ENCODE measurements around the gene CLEC6A. TPM values are rescaled to one million over a fixed set of nuclear protein-coding genes. Genes with fewer than 3 reads are reported as not detected.
"Not testable (repeated sequence)": the region's sequence is repeated elsewhere in the genome, so short reads cannot be mapped to it uniquely, and the experiment has no call there.

The CLEC6A gene
- total RNA-seq, 1 donor from 2014 or later = not detected

DNA sequence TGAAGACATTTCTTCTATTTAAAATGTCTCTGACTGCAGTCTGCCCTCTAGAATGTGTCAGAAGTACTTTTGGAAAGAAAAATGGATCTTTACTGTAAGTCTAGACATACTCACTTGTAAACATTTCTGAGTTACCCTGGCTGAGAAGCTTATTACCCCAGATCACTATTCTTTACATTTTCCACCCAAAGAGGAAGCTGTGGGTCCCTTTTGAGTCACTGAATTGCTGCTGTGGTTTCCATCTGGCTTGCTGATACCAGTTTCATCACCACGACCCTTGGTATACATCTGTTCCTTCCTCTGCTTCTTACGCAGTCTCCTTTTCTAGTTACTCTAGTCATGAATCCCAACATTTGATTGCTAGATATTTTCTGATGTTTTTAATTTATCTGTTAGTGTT, 37.3 kb downstream of the CLEC6A start:
- no peak for DNase-seq (ENCODE audit: extremely low read depth, low read depth, low spot score)

DNA sequence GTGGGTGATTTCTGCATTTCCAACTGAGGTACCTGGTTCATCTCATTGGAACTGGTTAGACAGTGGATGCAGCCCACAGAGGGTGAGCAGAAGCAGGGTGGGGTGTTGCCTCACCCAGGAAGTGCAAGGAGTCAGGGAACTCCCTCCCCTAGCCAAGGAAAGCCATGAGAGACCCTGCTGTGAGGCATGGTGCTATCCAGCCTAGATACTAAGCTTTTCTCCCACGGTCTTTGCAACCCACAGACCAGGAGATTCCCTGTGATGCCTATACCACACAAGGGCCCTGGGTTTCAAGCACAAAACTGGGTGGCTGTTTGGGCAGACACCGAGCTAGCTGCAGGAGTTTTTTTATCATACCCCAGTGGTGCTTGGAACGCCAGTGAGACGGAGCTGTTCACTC, 39.9 kb downstream of the CLEC6A start:
- not testable (repeated sequence) for DNase-seq (ENCODE audit: extremely low read depth, low read depth, low spot score)

DNA sequence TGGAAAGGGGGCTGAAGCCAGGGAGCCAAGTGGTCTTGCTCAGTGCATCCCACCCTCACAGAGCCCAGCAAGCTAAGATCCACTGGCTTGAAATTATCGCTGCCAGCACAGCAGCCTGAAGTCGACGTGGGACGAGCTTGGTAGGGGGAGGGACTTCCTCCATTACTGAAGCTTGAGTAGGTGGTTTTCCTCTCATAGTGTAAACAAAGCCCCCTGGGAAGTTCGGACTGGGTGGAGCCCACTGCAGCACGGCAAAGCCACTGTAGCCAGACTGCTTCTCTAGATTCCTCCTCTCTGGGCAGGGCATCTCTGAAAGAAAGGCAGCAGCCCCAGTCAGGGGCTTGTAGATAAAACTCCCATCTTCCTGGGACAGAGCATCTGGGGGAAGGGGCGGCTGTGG, 40.3 kb downstream of the CLEC6A start:
- not testable (repeated sequence) for DNase-seq (ENCODE audit: extremely low read depth, low read depth, low spot score)

DNA sequence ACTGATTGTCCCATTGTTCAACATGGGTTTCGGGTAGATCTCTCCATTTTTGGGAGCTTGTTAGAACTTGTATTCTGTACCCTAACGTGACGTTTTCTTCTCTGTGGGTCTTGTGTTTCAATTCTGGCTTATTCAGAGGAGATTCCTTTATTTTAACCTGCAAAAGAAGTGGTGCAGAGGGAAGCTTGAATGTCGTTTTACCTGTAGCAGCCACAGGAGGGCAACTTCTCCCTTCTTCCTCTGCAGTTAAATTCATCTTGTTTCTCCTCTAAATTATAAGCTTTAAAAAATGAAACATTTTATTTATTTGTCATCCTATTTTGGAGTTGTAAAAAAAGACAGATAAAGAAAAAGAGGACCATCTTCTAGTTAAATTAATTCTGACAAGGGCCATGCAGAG, 43.9 kb downstream of the CLEC6A start:
- no peak for DNase-seq (ENCODE audit: extremely low read depth, low read depth, low spot score)

DNA sequence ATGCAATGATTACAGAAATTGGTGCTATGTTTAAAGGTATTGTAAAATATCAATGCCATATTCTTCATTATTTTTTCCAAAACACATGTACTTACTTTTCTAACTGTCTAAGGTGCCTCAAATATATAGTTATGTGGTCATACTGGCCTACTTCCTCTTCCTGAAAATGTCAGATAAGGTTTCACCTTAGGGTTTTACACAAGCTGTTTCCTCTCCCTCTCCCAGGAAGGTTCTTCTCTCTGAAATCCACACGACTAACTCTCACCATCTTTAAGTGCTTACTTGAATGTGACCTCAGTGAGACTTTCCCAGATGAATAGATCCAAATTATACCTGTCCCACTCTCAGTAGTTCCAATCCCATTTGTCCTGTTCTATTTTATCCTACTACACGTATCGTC, 46.0 kb downstream of the CLEC6A start:
- no peak for DNase-seq (ENCODE audit: extremely low read depth, low read depth, low spot score)

DNA sequence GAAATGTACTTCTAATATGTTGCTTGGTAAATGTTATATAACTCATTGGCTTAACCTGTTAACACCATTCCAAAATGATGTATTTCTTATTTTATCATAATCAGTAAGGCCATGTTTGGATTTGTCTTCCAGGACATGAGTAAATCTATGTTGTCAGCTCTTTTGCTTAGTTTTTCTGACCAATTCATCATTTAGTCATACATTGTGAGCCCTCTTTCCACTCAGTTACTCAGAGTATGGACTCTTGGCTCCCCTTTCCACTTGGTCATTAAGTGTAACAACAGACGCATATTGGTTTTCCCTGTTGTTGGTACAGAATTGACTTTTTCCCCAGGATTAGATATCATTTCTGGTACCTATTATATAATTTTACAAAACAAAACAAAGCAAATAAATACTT, 48.6 kb downstream of the CLEC6A start:
- DNase-seq (ENCODE audit: extremely low read depth, low read depth, low spot score) = no peak

DNA sequence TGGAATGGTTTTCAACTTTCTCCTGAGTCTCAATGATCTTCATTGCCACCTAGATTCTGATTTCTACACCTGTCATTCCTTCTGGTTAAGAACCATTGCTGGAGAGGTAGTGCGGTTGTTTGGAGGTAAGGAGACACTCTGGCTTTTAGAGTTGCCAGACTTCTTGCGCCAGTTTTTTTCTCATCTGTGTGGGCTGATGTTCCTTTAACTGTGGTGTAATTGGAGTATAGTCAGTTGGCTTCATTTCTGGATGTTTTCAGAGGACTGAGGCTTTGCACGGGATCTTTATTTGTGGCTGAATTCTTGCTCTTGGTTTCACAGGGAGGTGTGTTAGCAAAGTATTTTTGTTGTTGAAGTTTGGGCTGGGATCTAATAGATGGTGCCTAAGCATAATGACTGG, 51.8 kb downstream of the CLEC6A start:
- DNase-seq (ENCODE audit: extremely low read depth, low read depth, low spot score) = no peak

DNA sequence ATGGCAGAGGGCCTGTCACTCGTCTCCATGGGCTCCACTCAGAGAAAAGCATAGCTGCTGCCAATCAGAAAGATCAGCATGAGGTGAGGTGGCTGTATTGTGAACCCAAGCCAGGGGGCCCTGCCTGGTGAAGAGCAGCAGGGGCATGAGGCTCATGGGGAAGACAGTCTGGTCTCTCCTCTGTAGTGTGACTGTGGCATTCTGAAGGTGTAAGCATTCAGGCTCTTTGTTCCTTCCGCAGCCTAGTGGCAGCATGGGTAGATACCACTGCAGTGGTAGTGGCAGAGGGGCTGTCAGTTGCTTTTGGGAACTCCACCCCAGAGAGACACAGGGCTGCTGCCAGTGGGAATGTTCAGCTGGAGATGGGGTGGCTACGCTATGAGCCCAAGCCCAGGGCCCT, 52.5 kb downstream of the CLEC6A start:
- DNase-seq (ENCODE audit: extremely low read depth, low read depth, low spot score) = no peak

DNA sequence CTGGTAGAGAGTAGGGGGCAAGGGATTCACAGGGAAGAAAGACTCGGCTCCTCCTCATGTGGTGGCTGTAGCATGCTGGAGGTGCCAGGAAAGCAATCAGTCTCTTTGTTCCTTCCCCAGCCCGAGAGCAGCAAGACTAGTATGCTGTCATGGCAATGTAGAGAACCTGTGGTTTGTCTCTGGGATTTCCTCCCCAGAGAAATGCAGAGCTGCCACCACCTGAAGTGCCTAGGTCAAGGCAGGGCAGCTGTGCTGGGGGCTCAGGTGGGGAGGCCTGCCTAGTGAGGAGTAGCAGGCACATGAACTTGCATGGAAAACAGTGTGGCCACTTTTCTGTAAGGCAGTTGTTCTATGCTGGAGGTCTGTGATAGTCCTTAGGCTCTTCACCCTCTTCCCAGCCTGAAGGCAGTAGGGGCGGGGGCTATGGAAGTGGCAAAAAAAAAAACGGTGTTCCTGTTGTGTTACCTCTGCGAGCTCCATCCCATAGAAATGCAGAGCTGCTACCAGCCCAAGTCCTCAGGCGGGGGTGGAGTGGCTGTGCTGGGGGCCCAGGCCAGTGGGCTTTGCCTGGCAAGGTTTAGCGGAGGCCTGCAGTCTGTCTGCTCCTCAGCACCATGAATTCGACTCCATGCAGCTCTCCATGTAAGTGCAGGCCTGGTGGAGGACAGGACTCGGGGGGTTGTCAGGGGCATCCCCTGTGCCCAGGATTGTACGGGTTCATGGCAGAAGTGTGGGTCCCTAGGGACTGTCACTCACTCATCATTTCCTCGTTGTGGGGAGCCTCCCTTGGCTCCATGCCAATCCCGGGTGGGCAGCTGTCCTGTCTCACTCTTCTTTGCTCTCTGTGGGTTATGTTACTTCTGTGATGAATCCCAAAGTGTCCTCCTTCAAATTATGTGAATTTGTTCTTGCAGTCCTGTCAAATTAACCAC, 53.4 kb downstream of the CLEC6A start:
- DNase-seq (ENCODE audit: extremely low read depth, low read depth, low spot score) = no peak

DNA sequence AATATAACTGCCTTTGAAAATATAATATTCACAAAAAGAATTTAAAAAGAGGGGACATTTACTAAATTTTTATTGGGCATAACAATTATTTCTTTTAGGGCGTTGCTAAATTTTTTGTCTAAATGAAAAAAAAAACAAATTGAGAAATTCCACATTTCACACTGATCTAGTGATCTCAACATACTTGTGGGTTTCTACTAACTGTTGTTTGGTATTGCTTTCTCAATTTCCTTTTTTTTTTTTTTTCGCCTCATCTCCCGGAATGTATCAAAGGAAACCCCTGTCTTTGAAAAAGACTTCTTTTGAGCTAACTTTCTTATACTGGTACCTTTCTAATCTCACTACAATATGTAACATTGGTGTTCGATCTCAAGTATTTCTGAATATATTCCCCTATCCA, 57.5 kb downstream of the CLEC6A start, which contains the start of gene CLEC4D:
Gene CLEC4D, plus strand, starts transcription at position 248 of the 400 bp plus-strand sequence. CDS start 230 bp downstream, outside the sequence.
- DNase-seq (ENCODE audit: extremely low read depth, low read depth, low spot score) = no peak

DNA sequence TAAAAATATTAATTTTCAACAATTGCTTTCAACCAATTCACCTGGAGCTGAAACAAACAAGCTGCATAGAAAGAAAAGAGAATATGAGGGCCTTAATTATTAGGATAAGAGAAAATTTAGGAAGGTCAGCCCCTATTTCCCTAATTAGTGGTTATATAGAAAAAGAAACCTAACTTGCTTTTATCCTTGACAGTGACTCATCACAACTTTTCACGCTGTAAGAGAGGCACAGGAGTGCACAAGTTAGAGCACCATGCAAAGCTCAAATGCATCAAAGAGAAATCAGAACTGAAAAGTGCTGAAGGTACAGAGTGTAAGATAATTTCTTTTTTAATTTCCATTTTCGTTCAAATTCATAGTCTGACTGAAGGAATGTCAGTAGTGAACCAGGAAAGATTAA, 62.2 kb downstream of the CLEC6A start:
- no peak for DNase-seq (ENCODE audit: extremely low read depth, low read depth, low spot score)

DNA sequence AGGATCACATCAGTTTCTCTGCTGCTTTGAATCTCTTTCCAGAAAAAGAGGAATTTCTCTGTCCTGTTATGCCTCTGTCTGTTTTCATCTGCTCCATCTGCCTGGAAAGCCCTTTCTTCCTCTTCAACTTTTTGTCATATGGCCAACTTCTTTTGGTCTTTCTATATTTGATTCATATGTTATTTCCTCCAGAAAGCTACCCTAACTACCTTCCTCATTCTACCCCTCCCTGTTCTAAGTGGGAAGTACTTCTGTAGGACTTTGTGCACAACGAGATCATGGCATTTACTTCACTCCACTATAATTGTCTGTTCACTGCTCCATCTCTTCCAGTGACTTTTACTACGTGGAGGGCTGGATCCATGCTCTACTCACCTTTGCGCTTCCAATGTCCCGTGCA, 63.4 kb downstream of the CLEC6A start:
- DNase-seq (ENCODE audit: extremely low read depth, low read depth, low spot score) = no peak

DNA sequence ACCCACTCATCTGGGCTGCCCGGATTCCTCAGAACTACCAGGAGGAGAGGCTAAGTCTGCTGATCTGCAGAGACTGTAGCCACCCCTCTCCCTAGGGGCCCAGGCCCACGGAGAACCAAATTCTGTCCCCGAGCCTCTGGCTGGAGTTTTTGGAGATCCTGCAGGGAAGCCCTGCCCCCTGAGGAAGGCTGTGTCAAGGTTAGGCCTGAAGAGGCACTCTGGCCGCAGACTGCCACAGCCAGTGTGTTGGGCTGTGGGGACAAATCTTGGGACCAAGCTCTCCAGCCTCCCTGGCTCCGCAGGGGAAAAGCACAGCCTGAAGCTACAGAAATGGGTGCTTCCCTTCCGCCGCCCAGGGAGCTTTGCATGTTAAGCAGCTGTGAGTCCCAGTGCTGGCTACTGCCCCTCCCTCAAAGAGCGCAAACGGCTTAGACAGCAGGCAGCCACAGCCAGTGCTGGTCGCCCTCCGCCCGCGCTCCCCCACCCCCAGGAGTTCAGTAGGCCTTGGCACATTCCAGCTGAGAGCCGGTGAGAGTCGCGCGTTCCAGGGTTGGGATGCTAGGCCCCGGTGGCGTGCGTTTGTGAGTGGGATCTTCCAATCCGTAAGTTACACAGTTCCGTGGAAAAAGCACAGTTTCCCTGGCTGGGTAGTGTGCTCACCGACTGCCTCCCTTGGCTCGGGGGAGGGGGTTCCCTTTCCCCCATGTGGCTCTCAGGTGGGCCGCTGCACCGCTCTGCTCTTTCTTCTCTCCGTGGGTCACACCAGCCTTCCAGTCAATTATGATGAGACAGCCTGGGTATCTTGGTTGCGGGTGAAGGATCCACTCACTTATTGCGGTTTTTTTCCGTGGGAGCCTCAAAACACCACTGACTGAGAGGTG, 71.7 kb downstream of the CLEC6A start:
- DNase-seq (ENCODE audit: extremely low read depth, low read depth, low spot score) = no peak

Other genes with a start within 250 kb of the CLEC6A start
- 0.06 TPM in 1 of 2 replicates, not detected in the other for gene FAM90A1, start 228.3 kb upstream of the CLEC6A start, total RNA-seq
- gene CLEC4D, start 57.5 kb downstream of the CLEC6A start, total RNA-seq = not detected in 2 replicates
- 0.41 and 0.58 TPM in 2 replicates for gene CLEC4E, start 84.9 kb downstream of the CLEC6A start, total RNA-seq
- not detected in 2 replicates for gene AICDA, start 156.9 kb downstream of the CLEC6A start, total RNA-seq
- gene MFAP5, start 206.9 kb downstream of the CLEC6A start, total RNA-seq = 0.92 TPM in 1 of 2 replicates, not detected in the other
- gene RIMKLB, start 242.0 kb downstream of the CLEC6A start, total RNA-seq = 30.1 and 63.9 TPM in 2 replicates